MCF 10A (cell line): ENCODE measurements around the gene SLC49A3. TPM values are rescaled to one million over a fixed set of nuclear protein-coding genes. Genes with fewer than 3 reads are reported as not detected.

Experiments
- BruUV-seq: library from RNA; stranded (reverse); fragments of 400-500 nt; replicated peaks from 2 replicates; lab custom pipeline; 2021; lab: Mats Ljungman, UMichigan
- CTCF ChIA-PET: fragments of 300-600 bp; sonication (Branson Sonifier 250); formaldehyde crosslinking; extraction: SDS; loops from one replicate; lab custom pipeline; 2021; ENCODE audit warnings: antibody characterized with exemption, inconsistent platforms; lab: Yijun Ruan, JAX
- POLR2A ChIA-PET: fragments of 300-600, 350-650 bp; sonication (Branson Sonifier 250); formaldehyde crosslinking; extraction: SDS; loops from one replicate; lab custom pipeline; 2020; ENCODE audit warnings: antibody characterized with exemption, inconsistent platforms; lab: Yijun Ruan, JAX
- DNase-seq: peaks from one replicate; pipeline ENCODE4 v3.0.0-alpha.2; 2018; ENCODE audit not compliant: unreplicated experiment
- H3K27ac Mint-ChIP-seq: one replicate; pipeline ENCODE4 v1.8.0; 2022; ENCODE audit warnings: mild to moderate bottlenecking, low read depth, mixed read lengths; ENCODE audit not compliant: unreplicated experiment
- H3K27me3 Mint-ChIP-seq: one replicate; pipeline ENCODE4 v1.8.0; 2022; ENCODE audit warnings: mixed read lengths; ENCODE audit not compliant: insufficient read depth, unreplicated experiment
- H3K36me3 Mint-ChIP-seq: one replicate; pipeline ENCODE4 v1.8.0; 2022; ENCODE audit warnings: mild to moderate bottlenecking, moderate library complexity, mixed read lengths; ENCODE audit not compliant: insufficient read depth, unreplicated experiment
- H3K4me1 Mint-ChIP-seq: one replicate; pipeline ENCODE4 v1.8.0; 2022; ENCODE audit warnings: mixed read lengths; ENCODE audit not compliant: insufficient read depth, unreplicated experiment
- H3K4me3 Mint-ChIP-seq: one replicate; pipeline ENCODE4 v1.8.0; 2022; ENCODE audit warnings: mild to moderate bottlenecking, moderate library complexity, mixed read lengths; ENCODE audit not compliant: unreplicated experiment
- H3K9me3 Mint-ChIP-seq: one replicate; pipeline ENCODE4 v1.8.0; 2022; ENCODE audit warnings: mixed read lengths; ENCODE audit not compliant: unreplicated experiment
- CTCF ChIP-seq: fragments of 200-600 bp; IDR thresholded peaks from one replicate; pipeline ENCODE4 v1.8.0; 2022; ENCODE audit warnings: antibody characterized with exemption, mild to moderate bottlenecking; ENCODE audit not compliant: unreplicated experiment
- intact Hi-C: fragments of 100-400 bp; cut with micrococcal nuclease; formaldehyde crosslinking; loops from 2 replicates; pipeline ENCODE4 v1.14.1; 2022
- total RNA-seq: library from RNA; stranded (reverse); gene quantifications from 2 replicates; pipeline ENCODE4 v1.2.3, GENCODE V29; 2022

The SLC49A3 gene
- total RNA-seq, 1 experiment from 2014 or later: not detected

- ChIA-PET POLR2A (no interaction called here), CTCF (no interaction called here)
- Mint-ChIP-seq H3K27ac (no peak overlapping the region), H3K4me3 (no peak overlapping the region), H3K4me1 (no peaks in the 10 kb centered on the region), H3K9me3 (peaks cover 10% of the 10 kb centered on the region), H3K36me3 (peaks cover 5% of the 10 kb centered on the region), H3K27me3 (no peaks in the 10 kb centered on the region)
- intact Hi-C loops: no loop called here
- BruUV-seq: no TSS peak
- DNase-seq: no peak
- no peak for TF ChIP-seq CTCF
Measured at GRCh38 chr4:656436-657337, 32.3 kb downstream of the SLC49A3 start.

DNA sequence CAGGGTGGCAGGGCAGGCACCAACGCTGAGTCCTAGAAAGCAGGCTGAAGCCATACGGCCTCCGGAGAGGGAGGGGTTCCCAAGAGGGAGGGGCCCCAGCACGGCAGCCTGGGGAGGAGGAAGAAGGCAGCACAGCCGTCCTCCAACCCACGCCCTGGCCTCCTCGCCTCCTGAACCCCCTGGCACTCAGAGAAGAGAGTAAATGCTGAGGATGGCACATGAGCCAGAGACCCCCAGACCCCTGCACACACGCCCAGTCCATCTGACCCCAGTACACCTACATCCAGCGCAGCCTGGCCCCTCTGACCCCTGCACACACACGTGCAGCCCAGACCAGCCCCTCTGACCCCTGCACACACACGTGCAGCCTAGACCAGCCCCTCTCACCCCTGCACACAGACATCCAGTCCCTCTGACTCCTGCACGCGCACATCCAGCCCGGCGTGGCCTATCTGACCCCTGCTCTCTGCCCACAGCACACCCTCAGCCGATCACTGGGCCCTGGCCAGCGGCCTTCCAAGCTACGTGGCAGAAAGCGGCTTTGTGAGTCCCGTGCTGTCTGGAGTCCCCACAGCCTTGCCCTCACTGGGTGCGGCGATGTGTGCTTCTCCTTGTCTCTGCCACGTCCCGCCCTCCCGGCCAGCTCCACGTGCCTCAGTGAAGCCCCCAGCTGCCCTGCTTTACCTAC lies 33.3 kb downstream of the SLC49A3 start:
- H3K4me3 Mint-ChIP-seq: no peak overlapping the region
- no peak for TF ChIP-seq CTCF
- intact Hi-C loops: no loop called here
- CTCF ChIA-PET: no interaction called here
- H3K27me3 Mint-ChIP-seq: no peaks in the 10 kb centered on the region
- POLR2A ChIA-PET: no interaction called here
- H3K36me3 Mint-ChIP-seq: peaks cover 5% of the 10 kb centered on the region
- H3K4me1 Mint-ChIP-seq: no peaks in the 10 kb centered on the region
- peaks cover 3% of the 10 kb centered on the region for H3K9me3 Mint-ChIP-seq
- BruUV-seq: no TSS peak
- H3K27ac Mint-ChIP-seq: no peak overlapping the region
- no peak for DNase-seq

- H3K36me3 Mint-ChIP-seq: peaks cover 5% of the 10 kb centered on the region
- BruUV-seq: no TSS peak
- H3K4me3 Mint-ChIP-seq: no peak overlapping the region
- H3K9me3 Mint-ChIP-seq: no peaks in the 10 kb centered on the region
- H3K27me3 Mint-ChIP-seq: no peaks in the 10 kb centered on the region
- ChIA-PET POLR2A (no interaction called here), CTCF (no interaction called here)
- no peak for TF ChIP-seq CTCF
- H3K4me1 Mint-ChIP-seq: no peaks in the 10 kb centered on the region
- intact Hi-C loops: no loop called here
- H3K27ac Mint-ChIP-seq: no peak overlapping the region
- DNase-seq: no peak
Measured at GRCh38 chr4:654871-655463, 34.0 kb downstream of the SLC49A3 start.

DNA sequence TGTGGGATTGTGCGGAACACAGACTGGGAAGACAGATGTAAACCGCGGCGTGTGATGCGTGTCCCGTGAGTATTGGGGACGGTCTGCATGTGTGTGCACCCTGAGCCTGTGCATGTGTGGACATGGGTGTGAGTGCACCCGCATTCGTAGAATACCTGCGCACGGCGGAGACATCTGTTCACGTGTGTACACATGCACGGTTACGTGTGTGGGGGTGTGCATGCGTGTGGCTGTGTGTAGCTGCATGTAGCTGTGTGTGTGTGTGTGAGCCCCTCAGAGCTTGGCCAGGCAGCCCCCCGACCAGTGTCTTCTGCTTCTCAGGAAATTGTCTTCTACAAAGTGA lies 34.5 kb downstream of the SLC49A3 start:
- POLR2A ChIA-PET: no interaction called here
- H3K27ac Mint-ChIP-seq: no peak overlapping the region
- H3K27me3 Mint-ChIP-seq: no peaks in the 10 kb centered on the region
- no TSS peak for BruUV-seq
- no peaks in the 10 kb centered on the region for H3K4me1 Mint-ChIP-seq
- no peak for TF ChIP-seq CTCF
- H3K4me3 Mint-ChIP-seq: no peak overlapping the region
- CTCF ChIA-PET: no interaction called here
- intact Hi-C loops: no loop called here
- peaks cover 5% of the 10 kb centered on the region for H3K36me3 Mint-ChIP-seq
- no peaks in the 10 kb centered on the region for H3K9me3 Mint-ChIP-seq
- DNase-seq: no peak
